Measurements from ENCODE around the gene ALKBH1. TPM values are rescaled to one million over a fixed set of nuclear protein-coding genes. Genes with fewer than 3 reads are reported as not detected.

ALKBH1 gene
- total and polyA plus RNA-seq, 2 donors (not counting 3 experiments of a cell fraction or from before 2014, with no cell fraction given), result 10.2 to 14.8 TPM

DNA sequence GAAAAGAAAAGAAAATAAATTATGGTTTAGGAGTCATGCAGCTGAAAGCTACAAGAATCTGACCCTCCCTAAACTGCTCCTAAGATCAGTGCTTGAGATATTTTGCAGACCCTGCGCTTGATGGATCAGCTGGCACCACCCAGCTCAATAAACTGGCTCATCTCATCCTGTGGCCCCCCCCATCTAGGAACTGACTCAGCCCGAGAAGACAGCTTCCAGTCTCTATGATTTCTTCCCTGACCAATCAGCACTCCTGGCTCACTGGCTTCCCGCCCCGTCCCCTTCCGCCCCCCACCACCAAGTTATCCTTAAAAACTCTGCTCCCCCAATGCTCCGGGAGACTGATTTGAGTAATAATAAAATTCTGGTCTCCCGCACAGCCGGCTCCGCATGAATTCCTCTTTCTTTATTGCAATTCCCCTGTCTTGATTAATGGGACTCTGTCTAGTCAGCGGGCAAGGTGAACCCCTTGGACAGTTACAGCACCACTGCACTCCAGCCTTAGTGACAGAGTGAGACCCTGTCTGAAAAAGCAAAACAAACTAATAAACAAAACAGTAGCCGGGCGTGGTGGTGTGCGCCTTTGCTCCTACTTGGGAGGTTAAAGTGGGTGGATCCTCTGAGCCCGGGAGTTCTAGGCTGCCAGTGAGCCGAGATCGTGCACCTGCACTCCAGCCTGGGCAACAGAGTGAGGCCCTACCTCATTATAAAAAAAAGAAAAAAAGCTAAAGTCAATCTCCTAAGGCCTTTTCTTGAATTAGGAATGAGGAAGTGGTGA is 66.9 kb downstream of the ALKBH1 start:
- Histone ChIP-seq H3K4me1 (ENCODE audit: control insufficient read depth, extremely low read depth, insufficient read depth, low read length) (peaks cover 20% of the 10 kb centered on the region), H3K9ac (replicated peaks; ENCODE audit: extremely low read depth, insufficient read depth, low read length) (no peak overlapping the region), H2AFZ (ENCODE audit: low read depth, low read length) (peak overlapping the region; percentile 78), H3K27ac (ENCODE audit: insufficient read depth, low read depth, low read length) (peak overlapping the region; percentile 1), H3K36me3 (ENCODE audit: control insufficient read depth in 2 of 2, extremely low read depth in 1 of 2, insufficient read depth in 2 of 2, low read length in 2 of 2) (no peaks in the 10 kb centered on the region), H4K20me1 (replicated peaks; ENCODE audit: control insufficient read depth, extremely low read depth, insufficient read depth, low read length) (no peaks in the 10 kb centered on the region), H3K9me1 (replicated peaks; ENCODE audit: control insufficient read depth, extremely low read depth, insufficient read depth, low read length) (no peaks in the 10 kb centered on the region), H3K79me2 (ENCODE audit: control insufficient read depth, insufficient read depth, low read length) (no peaks in the 10 kb centered on the region), H3K27me3 (ENCODE audit: control insufficient read depth in 2 of 2, insufficient read depth in 2 of 2, low read length in 2 of 2) (no peaks in the 10 kb centered on the region), H3K9me3 (replicated peaks; ENCODE audit: control insufficient read depth, insufficient read depth, low read length) (no peaks in the 10 kb centered on the region), H3K4me2 (ENCODE audit: insufficient read depth, low read length) (peak overlapping the region; percentile 67), H3K4me3 (replicated peaks in 1 of 3; ENCODE audit: insufficient read depth in 1 of 3, low read depth in 1 of 3, low read length in 3 of 3) (no peak overlapping the region)
- dilution Hi-C loops (cut with MboI; ENCODE audit: extremely low pct_ligation_motif_present, low sequenced_read_pairs), result no loop called here
- no TSS peak for BruUV-seq (replicated peaks)
- CTCF ChIA-PET, result interaction anchor here (0.9 kb wide), 1 partner anchor 93 kb away, joined by 3 read pairs; no protein-coding TSS in a partner anchor
- DNase-seq (ENCODE audit: low read depth, low spot score) (peak; percentile 24), FAIRE-seq (no peak)
- intact Hi-C loops (cut with micrococcal nuclease), result no loop called here
- POLR2A ChIA-PET, result interaction anchor here (0.6 kb wide), 2 partner anchors 9 to 264 kb away, joined by 3 read pairs; partner anchors contain the start of genes SAMD15 and TMED8
- peak; percentile 39 for TF ChIP-seq FOS (IDR thresholded peaks at IDR 0.05; ENCODE audit: borderline replicate concordance, insufficient read depth, low read length)
- TF ChIP-seq JUN (IDR thresholded peaks at IDR 0.05; ENCODE audit: borderline replicate concordance, insufficient read depth, insufficient read length, low read depth), result no peak
- TF ChIP-seq, protein P1, sequence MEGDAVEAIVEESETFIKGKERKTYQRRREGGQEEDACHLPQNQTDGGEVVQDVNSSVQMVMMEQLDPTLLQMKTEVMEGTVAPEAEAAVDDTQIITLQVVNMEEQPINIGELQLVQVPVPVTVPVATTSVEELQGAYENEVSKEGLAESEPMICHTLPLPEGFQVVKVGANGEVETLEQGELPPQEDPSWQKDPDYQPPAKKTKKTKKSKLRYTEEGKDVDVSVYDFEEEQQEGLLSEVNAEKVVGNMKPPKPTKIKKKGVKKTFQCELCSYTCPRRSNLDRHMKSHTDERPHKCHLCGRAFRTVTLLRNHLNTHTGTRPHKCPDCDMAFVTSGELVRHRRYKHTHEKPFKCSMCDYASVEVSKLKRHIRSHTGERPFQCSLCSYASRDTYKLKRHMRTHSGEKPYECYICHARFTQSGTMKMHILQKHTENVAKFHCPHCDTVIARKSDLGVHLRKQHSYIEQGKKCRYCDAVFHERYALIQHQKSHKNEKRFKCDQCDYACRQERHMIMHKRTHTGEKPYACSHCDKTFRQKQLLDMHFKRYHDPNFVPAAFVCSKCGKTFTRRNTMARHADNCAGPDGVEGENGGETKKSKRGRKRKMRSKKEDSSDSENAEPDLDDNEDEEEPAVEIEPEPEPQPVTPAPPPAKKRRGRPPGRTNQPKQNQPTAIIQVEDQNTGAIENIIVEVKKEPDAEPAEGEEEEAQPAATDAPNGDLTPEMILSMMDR (IDR thresholded peaks at IDR 0.05; ENCODE audit: extremely low read depth in 1 of 2, insufficient read depth in 1 of 2, low read depth in 1 of 2, low read length in 2 of 2), result no peak
- TF ChIP-seq, protein P2, sequence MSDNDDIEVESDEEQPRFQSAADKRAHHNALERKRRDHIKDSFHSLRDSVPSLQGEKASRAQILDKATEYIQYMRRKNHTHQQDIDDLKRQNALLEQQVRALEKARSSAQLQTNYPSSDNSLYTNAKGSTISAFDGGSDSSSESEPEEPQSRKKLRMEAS (IDR thresholded peaks at IDR 0.05; ENCODE audit: insufficient read depth, insufficient read length), result no peak
- TF ChIP-seq POLR2AphosphoS5 (IDR thresholded peaks at IDR 0.05; ENCODE audit: insufficient read depth, low read depth, low read length), result no peak
- TF ChIP-seq EZH2 (IDR thresholded peaks at IDR 0.05; ENCODE audit: borderline replicate concordance, low read depth, low read length, severe bottlenecking), result no peak
- TF ChIP-seq GATA2 (IDR thresholded peaks at IDR 0.05; ENCODE audit: insufficient read depth, insufficient read length, low read depth, low read length), result no peak

All from endothelial cell of umbilical vein (primary cell).